K562 (cell line): ENCODE results near the gene FBXO33. TPM values are rescaled to one million over a fixed set of nuclear protein-coding genes. Genes with fewer than 3 reads are reported as not detected.

Source experiments
- ATAC-seq: fragments of 200-7000 bp; cut with Tn5 transposase; 3 replicates; pipeline ENCODE4 v1.9.1; 2020; ENCODE audit warnings: moderate library complexity
- BruUV-seq: library from RNA; stranded (reverse); fragments of 400-500 nt; replicated peaks from 2 replicates; lab custom pipeline; 2021; lab: Mats Ljungman, UMichigan
- CTCF ChIA-PET: fragments of 300-600 bp; formaldehyde crosslinking; extraction: SDS; loops from one replicate; lab custom pipeline; 2021; ENCODE audit warnings: low intra/inter-chr PET ratio; lab: Yijun Ruan, JAX
- POLR2A ChIA-PET: fragments of 300-600, 350-650 bp; sonication (Branson Sonifier 250); formaldehyde crosslinking; extraction: SDS; loops from one replicate; lab custom pipeline; 2021; ENCODE audit warnings: antibody characterized with exemption, inconsistent platforms; lab: Yijun Ruan, JAX
- DNase-seq, 4 experiments: peaks; one replicate each; pipeline versions ENCODE4 v3.0.0 to v3.0.0-alpha.2; 2011 to 2018; ENCODE audit warnings: low spot score in 3 of 4, mixed read lengths in 3 of 4; ENCODE audit errors: extremely low read depth in 1 of 4
- FAIRE-seq: peaks from 2 replicates; lab custom pipeline; 2011; peaks lifted over from hg19 to GRCh38; lab: Jason Lieb, UNC
- H2AFZ ChIP-seq: 2 replicates; pipeline ENCODE4 v1.6.0; 2011; ENCODE audit warnings: low read depth, low read length, control low read depth, inconsistent platforms
- H3K27ac ChIP-seq: fragments of 200-600 bp; 3 replicates; pipeline ENCODE4 v1.8.0; 2011; ENCODE audit warnings: low read depth, mild to moderate bottlenecking, control low read depth, inconsistent platforms, low read length, moderate library complexity, mixed read lengths; ENCODE audit errors: extremely low read depth
- H3K27me3 ChIP-seq, 2 experiments: fragments of 300-600 bp in 1 of 2; 2 replicates in 1 of 2; 3 replicates in 1 of 2; pipeline versions ENCODE4 v1.6.0 to v1.8.0; 2011; ENCODE audit warnings: inconsistent platforms in 2 of 2, low read length in 2 of 2, mild to moderate bottlenecking in 1 of 2, mixed read lengths in 1 of 2, moderate library complexity in 1 of 2; ENCODE audit not compliant: control insufficient read depth in 2 of 2, insufficient read depth in 2 of 2
- H3K36me3 ChIP-seq: fragments of 300-600 bp; 3 replicates; pipeline ENCODE4 v1.8.0; 2011; ENCODE audit warnings: mild to moderate bottlenecking, low read length, inconsistent platforms; ENCODE audit not compliant: control insufficient read depth, insufficient read depth
- H3K4me1 ChIP-seq, 2 experiments: fragments of 200-600 bp in 1 of 2; replicated peaks in 1 of 2; 2 replicates in 1 of 2; 3 replicates in 1 of 2; pipeline versions ENCODE4 v1.5.1 to v1.8.0; 2011; ENCODE audit warnings: inconsistent platforms in 2 of 2, low read length in 2 of 2, mild to moderate bottlenecking in 1 of 2, mixed read lengths in 1 of 2, moderate library complexity in 1 of 2; ENCODE audit not compliant: control insufficient read depth in 2 of 2, insufficient read depth in 2 of 2
- H3K4me2 ChIP-seq: 2 replicates; pipeline ENCODE4 v1.6.1; 2011; ENCODE audit warnings: low read length, control low read depth, inconsistent platforms, mixed read lengths; ENCODE audit not compliant: insufficient read depth
- H3K4me3 ChIP-seq: fragments of 200-600 bp; sonication (generic), shearing (Covaris generic); 2 replicates; pipeline ENCODE4 v1.5.1; 2016; ENCODE audit warnings: control low read depth, inconsistent platforms
- H3K79me2 ChIP-seq: fragments of 200-600 bp; 3 replicates; pipeline ENCODE4 v1.8.0; 2011; ENCODE audit warnings: low read length, inconsistent platforms; ENCODE audit not compliant: control insufficient read depth, insufficient read depth
- H3K9ac ChIP-seq, 2 experiments: 2 replicates each; pipeline versions ENCODE4 v1.6.0 to v1.6.1; 2011; ENCODE audit warnings: low read depth in 2 of 2, low read length in 2 of 2, control low read depth in 1 of 2, inconsistent platforms in 1 of 2, mild to moderate bottlenecking in 1 of 2, mixed read lengths in 1 of 2; ENCODE audit not compliant: insufficient read depth in 1 of 2
- H3K9me1 ChIP-seq: one replicate; pipeline ENCODE4 v1.6.0; 2011; ENCODE audit warnings: inconsistent platforms, mild to moderate bottlenecking, low read length, moderate library complexity; ENCODE audit not compliant: control insufficient read depth, insufficient read depth
- H3K9me3 ChIP-seq: replicated peaks from 2 replicates; pipeline ENCODE4 v1.5.1; 2011; ENCODE audit warnings: low read depth, low read length, inconsistent platforms; ENCODE audit not compliant: control insufficient read depth, insufficient read depth
- H4K20me1 ChIP-seq: replicated peaks from 2 replicates; pipeline ENCODE4 v1.6.1; 2011; ENCODE audit warnings: low read length, inconsistent platforms, mixed read lengths; ENCODE audit not compliant: control insufficient read depth, insufficient read depth
- HDGF ChIP-seq: fragments of 450-650 bp; IDR thresholded peaks from 2 replicates; pipeline ENCODE4 v1.6.1; 2016
- IFI16 ChIP-seq: fragments of 250-450 bp; sonication (Bioruptor Pico); IDR thresholded peaks from 2 replicates; pipeline ENCODE4 v2.1.2; 2022; ENCODE audit warnings: mild to moderate bottlenecking, inconsistent platforms
- NCOA4 ChIP-seq: fragments of 450-650 bp; IDR thresholded peaks from 2 replicates; pipeline ENCODE4 v1.6.1; 2018; ENCODE audit warnings: mild to moderate bottlenecking; ENCODE audit not compliant: partially characterized antibody
- NFATC3 ChIP-seq: fragments of 450-650 bp; IDR thresholded peaks from 2 replicates; pipeline ENCODE4 v1.6.1; 2017; ENCODE audit warnings: mild to moderate bottlenecking
- OTX1 ChIP-seq: fragments of 450-650 bp; formaldehyde crosslinking; IDR thresholded peaks from 2 replicates; pipeline ENCODE4 v1.4.0; 2022; ENCODE audit warnings: mild to moderate bottlenecking
- PTRF ChIP-seq: fragments of 450-650 bp; IDR thresholded peaks from 2 replicates; pipeline ENCODE4 v1.6.1; 2016; ENCODE audit warnings: mild to moderate bottlenecking, missing genetic modification characterization, missing compliant biosample characterization
- SIX5 ChIP-seq, 2 experiments: IDR thresholded peaks; 2 replicates each; pipeline ENCODE4 v1.6.1; 2011; ENCODE audit warnings: low read length in 2 of 2, borderline replicate concordance in 1 of 2, low read depth in 1 of 2, mild to moderate bottlenecking in 1 of 2, moderate library complexity in 1 of 2; ENCODE audit not compliant: insufficient read depth in 1 of 2
- SMARCC2 ChIP-seq: fragments of 450-650 bp; IDR thresholded peaks from 2 replicates; pipeline ENCODE4 v1.6.1; 2017; ENCODE audit warnings: antibody characterized with exemption, moderate library complexity, mild to moderate bottlenecking, low read depth
- ZNF282 ChIP-seq: sonication (generic); formaldehyde crosslinking; IDR thresholded peaks from 2 replicates; pipeline ENCODE4 v1.8.1; 2023; ENCODE audit warnings: missing genetic modification reagents
- ZNF695 ChIP-seq: fragments of 450-650 bp; formaldehyde crosslinking; IDR thresholded peaks from 2 replicates; pipeline ENCODE4 v1.4.0; 2020; ENCODE audit warnings: mild to moderate bottlenecking, moderate library complexity
- WGBS: fragments of 100-300 bp; shearing (Covaris generic); methylation state at CpG from one replicate; pipeline ENCODE4 v1.1.6; 2016; ENCODE audit warnings: low coverage, mixed read lengths; ENCODE audit not compliant: insufficient coverage; ENCODE audit errors: missing lambda C conversion rate; 5-methylcytosine and 5-hydroxymethylcytosine counted together
- in situ Hi-C: fragments of 300-500 bp; cut with MboI; formaldehyde crosslinking; loops from 4 replicates; pipeline ENCODE4 v1.15.0; 2018; ENCODE audit warnings: inconsistent platforms, mixed read lengths
- intact Hi-C: fragments of 100-400 bp; cut with micrococcal nuclease; formaldehyde crosslinking; loops from 2 replicates; pipeline ENCODE4 v1.14.2; 2022
- polyA plus RNA-seq, 8 experiments: library from polyadenylated mRNA; depleted of rRNA in 4 of 8; stranded (reverse) in 5 of 8; unstranded in 3 of 8; fragments of >200 nt; fragmentation: Nextera tagmentation in 2 of 8; fragmentation: Illumina TruSeq in 1 of 8; extraction: Ambion mirVana in 2 of 8; extraction: Trizol in 1 of 8; gene quantifications; 2 replicates each; pipeline versions ENCODE4 v1.2.1 to v1.2.3, GENCODE V29; 2011 to 2014; ENCODE audit warnings: inconsistent platforms in 1 of 8, missing spikeins in 1 of 8
- total RNA-seq, 7 experiments: library from RNA; depleted of rRNA in 6 of 7; stranded (reverse); fragments of >200 nt in 6 of 7; fragmentation: Illumina TruSeq in 2 of 7; extraction: Trizol in 2 of 7; gene quantifications; 2 replicates each; pipeline versions ENCODE4 v1.2.1 to v1.2.3, GENCODE V29; 2011 to 2021; ENCODE audit warnings: low replicate concordance in 1 of 7

FBXO33 gene
- total and polyA plus RNA-seq, 9 of the 15 experiments (the other 6 are each of a cell fraction or from before 2014, with no cell fraction given): 1.6 to 7.5 (median 5.0) TPM

- WGBS: 82% methylated on average over 1 of the region's 1 CpG
- no peak for FAIRE-seq
- H3K36me3 ChIP-seq: no peaks in the 10 kb centered on the region
- H3K79me2 ChIP-seq: no peaks in the 10 kb centered on the region
- no peak overlapping the region for H3K4me2 ChIP-seq
- in situ Hi-C loops (no loop called here), intact Hi-C loops (no loop called here)
- ATAC-seq: no peak
- no peaks in the 10 kb centered on the region for H3K9me1 ChIP-seq
- no TSS peak for BruUV-seq
- H3K27me3 ChIP-seq: no peaks in the 10 kb centered on the region
- ChIA-PET CTCF (no interaction called here), POLR2A (no interaction called here)
- no peak overlapping the region for H3K9ac ChIP-seq
- H3K4me1 ChIP-seq: no peaks in the 10 kb centered on the region
- DNase-seq: no peak
- H3K9me3 ChIP-seq: no peaks in the 10 kb centered on the region
- TF ChIP-seq ZNF695 (CRISPR knock-in tag) (no peak), PTRF (tag) (no peak), NFATC3 (no peak), SMARCC2 (no peak), NCOA4 (no peak), IFI16 (CRISPR knock-in tag) (no peak), OTX1 (CRISPR knock-in tag) (no peak), SIX5 (IDR thresholded peaks at IDR 0.05; ENCODE audit: borderline replicate concordance in 1 of 2, insufficient read depth in 1 of 2, low read depth in 1 of 2, low read length in 2 of 2) (no peak), HDGF (no peak), ZNF282 (CRISPR knock-in tag) (no peak)
- H4K20me1 ChIP-seq: no peaks in the 10 kb centered on the region
- H2AFZ ChIP-seq: no peak overlapping the region
- H3K27ac ChIP-seq: no peak overlapping the region
- no peak overlapping the region for H3K4me3 ChIP-seq
Measured at GRCh38 chr14:39372656-39373055, 59.6 kb downstream of the FBXO33 start.
